GM19452 (cell line): Measurements from ENCODE around the gene COL6A3.
"Not testable (repeated sequence)": the region's sequence is repeated elsewhere in the genome, so short reads cannot be mapped to it uniquely, and the experiment has no call there.

Source experiments
- ATAC-seq: cut with Tn5 transposase; IDR thresholded peaks from one replicate; pipeline ENCODE4 v1.9.1; 2021; ENCODE audit not compliant: unreplicated experiment

Gene COL6A3

DNA sequence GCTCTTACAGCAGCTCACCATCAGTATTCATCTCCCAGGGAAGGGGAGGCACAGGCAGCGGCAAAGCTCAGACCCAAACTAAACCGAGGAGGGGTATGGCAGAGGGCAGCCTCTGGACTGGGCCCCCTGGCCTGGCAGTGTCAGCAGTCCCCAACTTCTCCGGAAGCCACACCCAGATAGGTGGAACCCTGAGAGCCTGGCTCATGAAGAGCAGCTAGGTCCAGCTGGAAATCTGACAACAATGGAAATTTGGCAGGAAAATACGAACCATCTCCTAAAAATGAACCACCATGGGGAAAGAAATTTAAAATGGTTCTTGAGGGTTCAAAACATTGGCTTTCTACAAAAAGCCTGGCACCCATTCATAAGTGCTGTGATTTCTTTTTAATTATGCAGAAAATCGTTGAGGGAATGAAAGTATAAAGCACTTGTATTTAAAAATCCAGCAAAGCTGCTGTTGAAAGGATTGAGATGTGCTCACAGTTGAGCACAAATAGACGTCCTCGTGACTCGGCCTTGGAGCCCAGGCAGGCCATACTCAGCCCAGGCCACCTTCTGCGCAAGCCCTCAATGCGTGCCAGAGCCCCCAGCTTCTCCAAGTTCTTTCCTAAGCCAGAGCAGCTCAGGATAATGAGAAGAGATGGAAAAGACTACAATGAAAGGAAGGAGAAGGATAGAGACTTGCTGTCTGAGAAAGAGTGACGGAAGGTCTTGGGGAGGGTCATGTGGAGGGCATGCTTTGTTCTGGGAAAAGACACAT is 93.0 kb downstream of the COL6A3 start:
- ATAC-seq: no peak

DNA sequence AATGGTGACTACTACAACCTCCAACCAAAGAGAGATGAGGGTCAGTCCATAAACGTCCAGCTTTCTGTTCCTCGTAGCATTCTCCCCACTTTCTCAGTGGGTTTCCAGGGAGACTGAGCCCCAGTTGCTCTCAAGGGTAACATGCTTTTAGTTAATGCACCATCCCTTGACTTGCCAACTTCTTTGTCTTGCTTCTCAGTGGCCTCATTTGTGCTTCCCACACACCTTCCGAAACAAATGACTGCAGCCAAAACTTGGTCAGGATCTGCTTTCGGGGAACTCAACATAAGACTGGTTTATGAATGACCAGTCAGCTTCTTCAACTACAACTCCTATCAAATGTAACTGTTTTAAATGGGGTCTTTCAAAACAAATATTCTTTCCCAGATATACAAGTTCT is 94.1 kb downstream of the COL6A3 start:
- no peak for ATAC-seq

DNA sequence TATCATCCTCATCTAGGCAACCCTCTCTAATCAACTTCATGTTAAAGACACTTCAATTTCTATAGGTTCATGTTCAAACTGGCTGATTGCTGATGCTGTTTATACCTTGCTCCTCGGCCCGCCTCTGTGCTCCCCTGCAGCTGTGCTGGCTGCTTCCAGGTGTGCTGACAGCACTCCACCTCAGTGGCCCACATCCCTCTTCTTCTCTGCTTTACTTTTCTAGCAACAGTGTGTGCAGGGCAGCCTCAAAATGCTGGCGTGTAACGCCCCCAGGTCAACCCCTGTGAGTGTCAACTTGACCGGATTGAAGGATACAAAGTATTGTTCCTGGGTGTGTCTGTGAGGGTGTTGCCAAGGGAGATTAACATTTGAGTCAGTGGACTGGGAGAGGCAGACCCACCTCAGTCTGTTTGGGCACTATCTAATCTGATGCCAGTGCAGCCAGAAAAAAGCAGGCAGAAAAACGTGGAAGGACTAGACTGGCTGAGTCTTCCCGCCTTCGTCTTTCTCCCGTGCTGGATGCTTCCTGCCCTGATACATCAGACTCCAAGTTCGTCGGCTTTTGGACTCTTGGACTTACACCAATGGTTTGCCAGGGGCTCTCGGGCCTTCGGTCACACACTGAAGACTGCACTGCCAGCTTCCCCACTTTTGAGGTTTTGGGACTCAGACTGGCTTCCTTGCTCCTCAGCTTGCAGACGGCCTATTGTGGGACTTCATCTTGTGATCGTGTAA is 94.7 kb downstream of the COL6A3 start:
- ATAC-seq: no peak

DNA sequence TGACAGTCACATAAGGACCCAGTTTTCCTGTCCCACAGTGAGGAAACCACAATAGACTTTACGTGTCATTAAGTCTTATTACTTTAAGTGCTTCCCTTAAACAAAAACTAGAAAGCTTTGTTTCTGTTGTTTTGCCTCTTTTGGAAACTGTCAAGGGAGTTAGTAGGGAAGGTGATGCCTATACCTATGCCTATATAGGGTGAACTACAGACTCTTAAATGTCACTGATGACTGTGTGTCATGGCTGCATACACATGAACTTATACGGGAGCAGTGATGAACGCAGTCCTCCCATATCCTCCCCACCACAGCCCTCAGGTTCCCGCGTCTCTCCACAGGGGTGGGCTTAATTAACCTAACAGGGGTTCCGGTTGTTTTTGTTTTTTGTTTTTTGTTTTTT is 97.6 kb downstream of the COL6A3 start:
- no peak for ATAC-seq

DNA sequence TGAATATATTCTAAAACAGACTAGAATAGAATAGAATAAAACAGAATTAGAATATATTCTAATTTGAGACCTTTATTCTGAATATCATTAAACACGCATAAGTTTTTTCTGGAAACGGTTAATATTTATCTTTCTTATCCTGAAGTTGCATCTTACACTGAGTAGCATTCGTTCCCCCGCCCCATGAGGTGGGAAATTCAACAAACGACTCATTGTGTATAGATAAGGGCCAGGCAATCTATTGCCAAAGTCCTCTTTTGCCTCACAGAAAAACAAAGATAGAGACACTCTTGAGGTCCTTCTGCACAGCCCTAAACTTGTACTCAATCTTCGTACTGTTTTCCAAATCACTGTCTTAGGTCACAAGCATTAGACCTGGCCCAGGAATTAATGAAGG is 98.1 kb downstream of the COL6A3 start:
- ATAC-seq: no peak

DNA sequence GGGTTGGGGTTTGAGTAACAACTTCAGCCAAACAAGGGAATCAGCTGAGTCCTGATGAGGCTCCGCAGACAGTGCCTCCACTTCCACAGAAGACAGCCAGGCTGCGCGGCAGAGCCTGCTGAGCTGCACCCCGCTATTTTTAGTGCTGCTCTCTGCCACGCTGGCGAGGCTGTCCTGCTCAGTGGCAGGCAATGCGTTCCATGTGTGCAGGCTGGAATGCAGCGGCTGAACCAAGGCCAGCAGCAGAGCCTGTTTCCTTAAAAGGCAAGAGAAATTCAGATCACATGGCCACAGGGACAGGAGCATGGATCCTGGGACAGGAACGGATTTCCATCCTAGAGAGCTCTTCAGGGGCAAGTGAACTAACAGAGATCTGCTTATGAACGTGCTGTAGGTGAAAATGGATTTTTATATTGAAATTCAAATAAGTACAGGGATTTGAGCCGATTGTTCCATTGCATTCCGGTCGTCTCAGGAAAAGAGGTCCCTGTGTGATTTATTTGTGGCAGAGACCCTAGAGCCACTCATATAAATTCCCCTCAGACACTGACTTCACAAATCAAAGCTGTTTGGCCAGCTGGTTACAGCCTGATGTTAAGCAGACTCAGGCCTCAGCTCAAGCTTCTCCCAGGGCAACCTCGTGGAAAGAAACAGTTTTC is 98.7 kb downstream of the COL6A3 start:
- no peak for ATAC-seq

DNA sequence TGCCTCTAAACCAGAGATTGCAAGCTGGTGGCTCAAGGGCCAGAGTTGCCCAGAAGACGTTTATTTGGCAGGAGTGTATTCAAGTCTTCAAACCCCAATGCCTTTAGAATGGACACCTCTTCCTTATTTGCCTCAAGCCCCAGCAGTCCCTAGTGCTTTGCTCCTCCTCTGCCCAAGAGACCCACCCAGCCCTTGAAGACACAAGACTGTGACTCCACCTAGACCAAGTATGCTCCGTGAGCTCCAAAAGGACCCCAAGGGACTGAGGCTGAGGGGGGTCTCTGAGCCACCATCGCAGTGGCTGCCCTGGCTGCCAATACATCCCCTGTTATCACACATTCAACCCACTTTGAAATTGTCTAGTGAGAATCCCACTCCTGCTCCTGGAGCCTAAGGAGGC is 99.3 kb downstream of the COL6A3 start:
- no peak for ATAC-seq

DNA sequence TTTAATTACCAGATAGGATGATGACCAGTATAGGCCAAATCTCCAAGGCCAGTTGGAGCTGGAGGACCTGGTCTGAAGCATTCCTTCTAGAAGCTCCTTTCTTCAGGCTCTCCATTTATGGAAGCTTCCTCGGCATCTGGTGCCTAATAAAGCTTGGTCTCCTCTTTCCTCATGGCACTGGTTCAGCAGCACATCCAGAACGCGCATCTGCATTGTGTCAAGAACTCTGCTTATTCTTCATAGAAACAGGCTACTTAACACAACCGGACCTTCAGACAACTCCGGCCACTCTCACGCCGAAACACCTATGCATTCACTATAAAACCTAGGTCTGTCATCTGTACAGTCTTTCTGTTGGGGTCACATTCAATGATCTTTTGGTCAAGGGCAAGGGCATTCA is 99.8 kb downstream of the COL6A3 start:
- no peak for ATAC-seq

DNA sequence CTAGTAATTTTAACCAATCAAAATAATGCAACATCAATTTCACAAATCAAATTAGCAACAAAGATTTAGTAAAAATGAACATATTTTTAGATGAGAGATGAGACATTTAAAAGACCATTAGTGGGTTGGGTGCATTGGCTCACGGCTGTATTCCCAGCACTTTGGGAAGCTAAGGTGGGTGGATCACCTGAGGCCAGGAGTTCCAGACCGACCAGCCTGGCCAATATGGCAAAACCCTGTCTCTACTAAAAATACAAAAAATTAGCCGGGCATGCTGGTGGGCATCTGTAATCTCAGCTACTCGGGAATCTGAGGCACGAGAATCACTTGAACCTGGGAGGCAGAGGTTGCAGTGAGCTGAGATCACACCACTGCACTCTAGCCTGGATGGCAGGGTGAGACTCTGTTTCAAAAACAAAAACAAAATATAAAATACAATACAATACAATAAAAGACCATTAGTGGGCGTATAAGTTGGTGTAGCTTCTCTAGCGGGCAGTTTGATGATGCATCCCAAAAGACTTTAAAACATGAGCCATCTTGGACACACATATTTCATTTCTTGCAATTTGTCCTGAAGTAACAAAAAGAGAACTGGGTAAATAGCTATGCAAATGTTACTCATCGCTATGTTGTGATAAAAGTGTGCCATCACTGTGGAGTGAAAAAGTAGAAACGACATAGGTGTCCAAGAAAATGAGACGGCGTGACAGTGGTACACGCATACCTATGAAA is 101.8 kb downstream of the COL6A3 start:
- ATAC-seq: no peak

DNA sequence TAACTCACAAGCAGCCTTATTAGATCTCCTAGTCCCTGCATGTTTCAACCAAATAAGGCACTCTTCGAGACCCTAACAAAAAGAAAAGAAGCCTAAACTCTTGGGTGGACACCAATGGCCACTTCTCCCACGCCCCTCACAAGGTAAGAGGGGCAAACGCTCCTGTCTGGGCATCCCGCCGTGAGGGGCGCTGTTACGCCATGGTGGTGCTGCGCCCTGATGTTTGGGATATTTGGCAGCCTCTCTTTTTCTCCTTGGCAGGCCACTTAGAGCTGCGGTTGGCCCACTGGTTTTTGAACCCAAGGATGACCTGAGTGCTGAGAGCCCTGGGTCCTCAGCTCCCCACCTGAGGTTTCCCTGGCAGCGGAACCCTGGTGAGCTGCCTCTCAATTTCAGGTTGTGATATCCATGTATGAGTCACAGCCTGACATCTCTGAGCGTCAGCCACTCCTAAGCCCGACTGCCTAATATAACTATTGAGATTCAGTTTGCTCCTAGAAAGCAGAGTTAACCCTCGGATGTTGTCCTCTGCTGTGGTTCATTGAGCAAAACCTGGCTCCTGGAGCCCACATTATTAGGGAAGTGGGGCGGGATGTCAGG is 103.3 kb downstream of the COL6A3 start:
- ATAC-seq: no peak

DNA sequence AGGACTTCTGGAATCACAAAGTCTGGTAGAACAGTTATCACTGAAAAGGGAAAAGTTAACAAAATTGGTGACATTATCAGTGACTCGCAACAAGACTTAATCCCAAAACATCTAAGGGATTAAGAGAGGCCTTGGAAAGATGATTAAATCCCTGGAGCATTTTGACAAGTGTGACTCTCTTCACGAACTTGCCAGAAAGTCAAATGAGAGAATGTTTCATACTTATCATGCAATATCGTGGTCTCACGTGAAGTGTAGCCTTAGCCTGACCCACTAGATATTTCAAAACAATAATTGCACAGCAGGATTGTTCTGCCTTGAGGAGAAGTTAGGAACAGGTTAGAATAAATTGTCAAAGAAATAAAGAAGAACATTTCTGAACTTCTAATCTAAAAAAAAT is 104.5 kb downstream of the COL6A3 start:
- ATAC-seq: no peak

DNA sequence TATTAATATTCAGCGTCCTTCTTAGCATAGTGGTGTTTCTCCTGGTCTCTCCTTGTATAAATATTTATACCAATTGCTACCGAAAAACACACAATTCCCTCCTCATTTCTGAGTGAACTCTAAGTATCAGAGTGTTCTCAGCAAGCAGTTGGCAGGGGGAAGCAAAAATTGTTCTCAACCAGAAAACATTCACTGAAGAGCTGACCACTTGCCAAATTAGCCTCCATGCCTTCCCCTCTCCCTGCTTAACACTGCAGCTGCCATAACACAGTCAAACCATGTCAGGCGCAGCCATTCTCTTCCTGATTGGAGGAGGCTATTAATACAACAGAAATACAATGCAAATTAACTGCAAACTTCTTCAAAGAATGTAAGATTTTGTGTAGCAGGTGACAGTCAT is 105.0 kb downstream of the COL6A3 start:
- ATAC-seq: no peak

DNA sequence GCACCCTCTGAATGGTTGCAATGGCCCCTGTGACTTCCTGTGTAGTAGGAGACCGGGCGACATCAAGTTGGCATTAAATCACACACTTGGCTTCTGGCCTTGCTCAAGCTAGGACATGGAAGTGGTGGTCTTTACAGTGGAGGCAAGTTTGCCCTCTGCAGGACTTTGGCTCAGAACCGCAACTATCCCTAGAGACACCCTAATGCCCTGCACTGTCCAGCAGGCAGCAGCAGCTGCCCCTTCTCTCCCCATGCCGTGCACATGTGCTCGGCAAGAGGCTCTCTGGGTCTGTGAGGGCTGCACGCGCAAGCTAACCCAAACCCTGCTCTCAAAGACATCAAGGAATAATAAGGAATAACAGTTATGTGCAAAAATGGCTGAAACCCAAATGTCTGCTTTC is 106.5 kb downstream of the COL6A3 start:
- ATAC-seq: no peak

DNA sequence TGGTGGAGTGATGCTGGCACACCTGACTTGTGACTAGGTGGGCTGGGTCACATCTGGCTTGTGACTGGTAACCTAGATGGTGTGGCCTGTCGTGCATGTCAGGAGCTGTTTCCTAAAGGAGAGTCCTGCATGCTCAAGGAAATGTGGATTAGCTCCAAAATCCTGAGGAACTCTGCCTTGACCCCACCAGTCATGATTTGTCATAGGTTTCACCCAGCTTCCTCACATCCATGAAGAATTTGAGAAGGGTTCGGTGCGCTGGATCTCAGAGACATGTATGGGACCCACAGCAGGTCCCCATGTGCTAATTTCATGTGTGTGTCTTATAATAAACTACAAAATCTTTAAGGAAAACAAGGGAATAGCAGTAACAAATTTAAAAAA is 107.2 kb downstream of the COL6A3 start:
- ATAC-seq: no peak

DNA sequence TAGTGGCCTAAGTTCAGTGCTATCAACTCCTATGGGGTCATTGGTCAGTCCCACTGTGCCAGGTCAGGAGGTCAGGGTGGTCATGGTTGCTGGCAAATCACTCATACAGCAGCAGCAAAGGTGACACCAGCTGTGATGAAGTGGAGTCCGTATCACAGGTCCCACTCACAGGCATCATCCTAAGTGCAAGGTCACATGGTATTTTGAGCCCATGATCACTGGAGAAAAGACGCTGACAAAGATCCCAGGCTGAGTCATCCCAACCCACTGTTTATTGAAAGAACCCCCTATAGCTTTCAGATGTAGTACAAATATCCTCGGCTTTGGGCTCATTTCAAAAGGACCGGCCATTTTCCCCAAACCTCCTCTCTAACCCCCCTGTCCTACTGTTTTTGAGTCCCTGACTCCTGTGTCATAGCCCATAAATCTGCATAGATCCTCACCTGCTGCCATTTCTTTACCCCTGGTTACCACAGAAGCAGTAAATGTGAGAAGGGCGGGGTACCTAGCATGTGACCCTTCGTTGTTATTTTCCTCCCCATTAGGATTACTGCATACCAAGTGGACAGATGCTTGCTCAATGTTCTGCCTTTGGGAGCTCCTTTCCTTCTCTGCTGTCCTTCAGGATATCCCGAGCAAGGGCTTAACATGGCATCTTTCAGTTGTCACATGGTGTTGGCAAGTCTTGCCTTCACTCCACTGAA is 107.7 kb downstream of the COL6A3 start:
- ATAC-seq: no peak

DNA sequence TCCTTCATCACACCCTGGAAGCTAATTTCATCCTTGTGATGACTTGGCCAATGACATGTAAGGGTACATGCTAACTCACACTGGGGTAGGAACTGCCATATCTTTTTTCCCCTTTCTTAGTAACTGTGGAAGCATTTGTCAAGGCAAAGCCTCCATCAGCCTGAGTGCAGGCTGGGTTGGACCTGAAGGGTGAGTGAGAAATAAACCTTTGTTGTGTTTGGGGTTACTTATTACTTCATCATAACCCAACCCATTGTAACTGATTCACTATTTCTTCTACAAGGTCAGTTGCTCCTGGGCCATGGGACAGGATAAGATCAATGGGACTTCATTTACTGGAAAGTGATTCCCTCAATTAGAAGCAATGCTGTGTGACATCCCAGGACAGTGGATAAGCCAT is 108.4 kb downstream of the COL6A3 start:
- ATAC-seq: no peak

DNA sequence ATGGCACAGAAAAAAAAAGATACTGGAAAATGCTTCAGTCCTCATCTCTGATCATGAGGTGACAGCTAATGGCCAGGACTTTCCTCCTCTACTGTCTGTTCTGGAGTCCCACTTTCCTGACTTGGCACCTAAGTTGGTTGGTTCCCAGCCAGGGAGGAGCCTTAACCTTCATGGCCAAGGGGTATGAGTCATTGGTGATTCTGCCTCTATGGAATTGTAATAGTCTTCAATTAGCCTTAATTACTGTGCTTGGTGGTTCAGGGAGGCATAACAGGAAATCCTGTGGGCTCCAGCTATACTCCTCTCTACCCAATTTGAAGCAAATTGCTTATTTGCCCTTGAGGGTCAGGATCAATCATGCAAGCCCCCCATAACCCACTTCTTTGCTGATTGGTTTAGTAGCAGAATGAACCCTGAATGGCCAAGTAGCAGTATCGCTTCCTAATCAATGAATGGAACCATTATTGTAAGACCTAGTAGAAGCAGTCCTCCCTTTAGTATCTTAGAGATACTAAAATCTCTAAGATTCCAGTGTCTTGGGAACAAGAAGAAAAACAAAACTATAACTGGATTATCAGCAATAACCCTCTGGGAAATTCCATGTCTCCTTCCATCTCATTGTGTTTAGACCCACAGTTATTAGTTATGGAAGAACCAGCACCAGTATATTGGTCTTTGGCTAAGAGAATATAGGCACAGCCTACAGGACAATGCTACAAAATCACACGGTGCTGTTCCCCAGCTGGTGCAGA is 109.0 kb downstream of the COL6A3 start:
- ATAC-seq: no peak

DNA sequence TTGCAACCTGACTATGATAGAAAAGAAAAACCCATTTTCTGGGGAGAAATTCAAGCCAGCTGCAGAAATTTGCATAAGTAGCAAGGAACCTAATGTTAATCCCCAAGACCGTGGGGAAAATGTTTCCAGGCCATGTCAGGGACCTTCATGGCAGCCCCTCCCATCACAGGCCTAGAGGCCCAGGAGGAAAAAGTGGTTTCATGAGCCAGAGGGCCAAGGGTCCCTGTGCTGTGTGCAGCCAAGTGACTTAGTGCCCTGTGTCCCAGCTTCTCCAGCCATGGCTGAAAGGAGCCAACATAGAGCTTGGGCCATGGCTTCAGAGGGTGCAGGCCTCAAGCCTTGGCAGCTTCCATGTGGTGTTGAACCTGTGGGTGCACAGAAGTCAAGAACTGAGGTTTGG is 110.7 kb downstream of the COL6A3 start:
- not testable (repeated sequence) for ATAC-seq

DNA sequence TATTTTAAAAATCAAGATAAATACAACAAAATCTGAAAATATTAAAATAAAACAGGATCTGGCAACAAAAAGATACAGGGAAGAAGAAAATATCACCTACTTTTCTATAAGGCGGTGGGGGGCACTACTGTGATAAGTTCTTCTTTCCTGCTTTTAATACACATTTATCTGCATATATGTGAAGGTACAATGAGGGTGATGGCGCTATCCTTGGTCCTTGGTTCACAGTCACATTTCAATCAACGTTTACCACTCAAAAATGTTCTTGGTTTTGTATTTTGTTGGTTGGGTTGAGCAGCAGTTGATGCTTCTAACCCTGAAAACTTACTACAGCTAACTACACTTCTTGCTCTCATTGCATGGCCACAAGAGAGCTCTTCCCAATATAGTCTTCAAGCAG is 112.4 kb downstream of the COL6A3 start:
- no peak for ATAC-seq

DNA sequence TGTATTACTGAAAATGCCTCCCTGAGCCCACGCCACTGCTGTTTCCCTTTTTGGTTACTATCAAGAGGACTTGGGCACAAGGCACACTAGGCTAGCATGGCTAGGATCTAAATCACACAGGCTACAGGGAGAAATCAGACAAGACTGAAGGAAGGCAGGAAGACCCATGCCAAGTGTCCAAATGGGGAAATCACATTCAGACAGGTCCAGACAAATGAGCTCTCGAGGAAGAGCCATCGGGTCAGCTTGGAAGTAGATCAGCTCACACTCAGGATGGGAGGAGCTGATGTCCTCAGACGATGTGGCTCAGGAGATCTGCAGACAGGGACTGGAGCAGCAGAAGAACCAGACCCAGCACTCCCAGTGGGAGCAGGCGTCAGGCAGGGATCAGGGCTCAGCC is 113.2 kb downstream of the COL6A3 start:
- ATAC-seq: no peak
